Measurements from ENCODE around the gene FSTL4. TPM values are rescaled to one million over a fixed set of nuclear protein-coding genes. Genes with fewer than 3 reads are reported as not detected.

FSTL4 gene
- total RNA-seq, 2 donors from 2014 or later: 4.4 to 5.5 TPM

DNA sequence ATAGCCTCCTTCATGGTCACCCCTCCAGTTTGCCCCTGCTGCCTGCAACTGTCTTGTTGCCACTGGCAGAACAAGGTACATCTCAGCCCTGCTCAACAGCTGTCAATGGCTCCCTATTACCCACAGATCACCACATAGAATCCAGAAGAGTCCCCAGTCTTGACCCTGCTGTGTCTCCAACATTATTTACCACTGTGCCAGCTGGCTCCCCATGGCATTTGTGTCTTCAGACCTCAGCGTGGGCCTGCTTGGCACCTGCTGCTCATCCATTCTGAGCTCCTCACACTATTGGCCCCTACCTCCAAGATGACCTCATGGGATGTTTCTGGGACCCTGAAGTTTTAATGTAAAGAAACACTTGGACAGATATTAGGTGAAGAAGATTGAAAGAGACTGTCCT lies 358.7 kb downstream of the FSTL4 start:
- H3K4me3 ChIP-seq (ENCODE audit: low read length): no peak overlapping the region
- H3K9ac ChIP-seq (ENCODE audit: extremely low read depth, low read length, poor library complexity, severe bottlenecking): no peak overlapping the region
- Mint-ChIP-seq H3K27me3 (ENCODE audit: insufficient read depth) (no peaks in the 10 kb centered on the region), H3K4me1 (peaks cover 10% of the 10 kb centered on the region), H3K36me3 (ENCODE audit: low read depth) (no peaks in the 10 kb centered on the region), H3K27ac (no peak overlapping the region), H3K9me3 (no peaks in the 10 kb centered on the region), H3K4me3 (no peak overlapping the region)
- H3K27me3 ChIP-seq (ENCODE audit: control insufficient read depth, insufficient read depth, low read length, poor library complexity, severe bottlenecking): no peaks in the 10 kb centered on the region
- no peaks in the 10 kb centered on the region for H3K9me3 ChIP-seq (ENCODE audit: control insufficient read depth, low read length)
- no peak for TF ChIP-seq CTCF (conservative IDR thresholded peaks at IDR 0.05)
- WGBS, 2 experiments (ENCODE audit: insufficient coverage in 1 of 2, insufficient read length in 1 of 2): 98 to 100% methylated on average over 1 of the region's 1 CpG
- H3K27ac ChIP-seq (ENCODE audit: low read depth, low read length): no peak overlapping the region
- H3K36me3 ChIP-seq (ENCODE audit: control insufficient read depth, insufficient read depth, low read length): no peaks in the 10 kb centered on the region
- no peak for DNase-seq
- H3K4me1 ChIP-seq (ENCODE audit: control insufficient read depth, insufficient read depth, low read length): peaks cover 5% of the 10 kb centered on the region

- H3K4me1 Mint-ChIP-seq: peaks cover 10% of the 10 kb centered on the region
- Histone ChIP-seq H3K9ac (ENCODE audit: extremely low read depth, low read length, poor library complexity, severe bottlenecking) (no peak overlapping the region), H3K27ac (ENCODE audit: low read depth, low read length) (no peak overlapping the region), H3K4me3 (ENCODE audit: low read length) (no peak overlapping the region), H3K9me3 (ENCODE audit: control insufficient read depth, low read length) (no peaks in the 10 kb centered on the region), H3K36me3 (ENCODE audit: control insufficient read depth, insufficient read depth, low read length) (no peaks in the 10 kb centered on the region), H3K4me1 (ENCODE audit: control insufficient read depth, insufficient read depth, low read length) (peaks cover 5% of the 10 kb centered on the region), H3K27me3 (ENCODE audit: control insufficient read depth, insufficient read depth, low read length, poor library complexity, severe bottlenecking) (no peaks in the 10 kb centered on the region)
- 87 to 93% methylated on average over 3 to 6 of the region's 6 CpGs for WGBS, 2 experiments (ENCODE audit: insufficient coverage in 1 of 2, insufficient read length in 1 of 2)
- no peak for TF ChIP-seq CTCF (conservative IDR thresholded peaks at IDR 0.05)
- no peak for DNase-seq
- H3K36me3 Mint-ChIP-seq (ENCODE audit: low read depth): no peaks in the 10 kb centered on the region
- no peak overlapping the region for H3K27ac Mint-ChIP-seq
- H3K4me3 Mint-ChIP-seq: no peak overlapping the region
- no peaks in the 10 kb centered on the region for H3K27me3 Mint-ChIP-seq (ENCODE audit: insufficient read depth)
- no peaks in the 10 kb centered on the region for H3K9me3 Mint-ChIP-seq
Measured at GRCh38 chr5:133253070-133253469, 359.3 kb downstream of the FSTL4 start.

DNA sequence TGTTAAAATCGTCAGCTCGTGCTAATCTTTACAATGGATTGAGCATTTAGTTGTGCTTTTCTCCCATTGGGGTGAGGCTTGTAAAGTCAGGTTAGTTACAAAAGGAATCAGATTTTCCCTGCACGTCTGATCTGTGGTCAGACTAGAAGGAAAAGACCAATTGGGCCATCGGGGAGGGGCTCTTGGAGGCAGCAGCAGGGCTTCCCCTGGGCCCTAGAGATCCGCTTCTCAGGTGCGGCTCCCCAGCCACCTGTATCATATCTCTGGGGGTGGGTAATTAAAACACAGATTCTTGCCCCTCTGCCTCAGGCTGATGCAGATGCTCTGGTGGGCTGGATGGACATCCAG lies 360.2 kb downstream of the FSTL4 start:
- Mint-ChIP-seq H3K4me1 (peaks cover 10% of the 10 kb centered on the region), H3K27ac (no peak overlapping the region), H3K27me3 (ENCODE audit: insufficient read depth) (no peaks in the 10 kb centered on the region), H3K36me3 (ENCODE audit: low read depth) (no peaks in the 10 kb centered on the region), H3K4me3 (no peak overlapping the region), H3K9me3 (no peaks in the 10 kb centered on the region)
- Histone ChIP-seq H3K4me1 (ENCODE audit: control insufficient read depth, insufficient read depth, low read length) (peaks cover 5% of the 10 kb centered on the region), H3K9ac (ENCODE audit: extremely low read depth, low read length, poor library complexity, severe bottlenecking) (no peak overlapping the region), H3K36me3 (ENCODE audit: control insufficient read depth, insufficient read depth, low read length) (no peaks in the 10 kb centered on the region), H3K27me3 (ENCODE audit: control insufficient read depth, insufficient read depth, low read length, poor library complexity, severe bottlenecking) (no peaks in the 10 kb centered on the region), H3K4me3 (ENCODE audit: low read length) (no peak overlapping the region), H3K9me3 (ENCODE audit: control insufficient read depth, low read length) (no peaks in the 10 kb centered on the region), H3K27ac (ENCODE audit: low read depth, low read length) (no peak overlapping the region)
- no peak for TF ChIP-seq CTCF (conservative IDR thresholded peaks at IDR 0.05)
- no peak for DNase-seq
- 47 to 71% methylated on average over 4 to 6 of the region's 6 CpGs for WGBS, 2 experiments (ENCODE audit: insufficient coverage in 1 of 2, insufficient read length in 1 of 2)
